GM21447 (cell line): ENCODE data around the gene KY.
"Not testable (repeated sequence)": the region's sequence is repeated elsewhere in the genome, so short reads cannot be mapped to it uniquely, and the experiment has no call there.

Source experiments
- ATAC-seq: cut with Tn5 transposase; IDR thresholded peaks from one replicate; pipeline ENCODE4 v1.9.1; 2021; ENCODE audit not compliant: unreplicated experiment

The KY gene

DNA sequence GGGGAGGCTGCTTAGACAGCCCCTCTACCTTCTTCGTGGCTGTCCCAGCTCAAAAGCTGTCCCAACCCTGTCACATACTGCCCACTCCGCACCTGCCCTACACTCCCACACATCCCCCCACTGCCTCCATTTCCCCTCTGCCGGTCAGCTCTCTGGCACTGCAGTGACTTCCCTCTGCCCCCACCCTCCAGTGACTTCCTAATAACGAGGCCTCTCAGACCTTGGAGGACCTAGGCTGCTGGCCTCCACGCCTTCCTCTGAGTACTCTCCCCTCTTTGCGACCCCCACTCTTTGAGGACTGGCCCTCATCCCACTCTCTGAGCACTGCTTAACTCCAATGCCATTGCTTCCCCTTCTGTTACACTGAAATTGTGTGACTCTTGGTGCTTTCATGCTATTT is 45.3 kb downstream of the KY start:
- ATAC-seq, result no peak

DNA sequence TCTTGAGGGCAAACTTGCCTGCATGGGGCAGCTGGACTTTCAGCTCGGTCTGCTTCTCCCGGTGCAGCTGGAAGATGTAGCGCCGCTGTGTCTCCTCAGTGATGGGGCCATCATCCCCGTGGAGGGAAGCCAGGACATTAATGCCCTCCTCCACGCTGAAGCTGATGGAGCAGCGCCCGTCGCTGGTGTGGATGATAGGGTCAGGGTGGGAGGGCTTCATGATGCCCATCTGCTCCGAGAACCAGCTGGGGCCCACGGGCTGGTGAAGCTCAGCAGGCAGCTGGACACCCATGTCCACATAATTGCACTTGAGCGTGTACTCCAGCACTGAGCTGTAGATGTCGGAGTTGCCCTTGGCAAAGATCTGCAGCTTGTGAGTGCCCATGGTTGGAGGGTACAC is 46.9 kb downstream of the KY start:
- no peak for ATAC-seq

DNA sequence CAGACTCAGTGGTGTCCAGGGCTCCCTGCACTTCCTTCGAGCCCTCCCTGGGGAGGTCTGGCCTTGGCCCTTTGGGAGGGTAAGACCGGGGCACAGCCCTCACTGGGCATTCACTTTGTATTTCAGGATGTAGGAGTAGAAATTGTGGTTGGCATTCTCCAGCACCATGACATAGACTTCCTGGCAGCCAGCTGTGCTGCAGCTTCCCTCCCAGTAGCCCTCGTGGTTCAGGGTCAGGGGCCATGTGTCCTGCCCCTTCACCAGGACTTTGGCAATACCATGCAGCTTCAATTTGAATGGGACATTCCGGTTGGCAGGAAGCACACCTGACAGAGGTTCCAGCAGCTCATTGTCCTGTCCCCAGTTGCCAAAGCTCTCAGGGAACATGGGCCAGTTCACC is 47.3 kb downstream of the KY start:
- no peak for ATAC-seq

DNA sequence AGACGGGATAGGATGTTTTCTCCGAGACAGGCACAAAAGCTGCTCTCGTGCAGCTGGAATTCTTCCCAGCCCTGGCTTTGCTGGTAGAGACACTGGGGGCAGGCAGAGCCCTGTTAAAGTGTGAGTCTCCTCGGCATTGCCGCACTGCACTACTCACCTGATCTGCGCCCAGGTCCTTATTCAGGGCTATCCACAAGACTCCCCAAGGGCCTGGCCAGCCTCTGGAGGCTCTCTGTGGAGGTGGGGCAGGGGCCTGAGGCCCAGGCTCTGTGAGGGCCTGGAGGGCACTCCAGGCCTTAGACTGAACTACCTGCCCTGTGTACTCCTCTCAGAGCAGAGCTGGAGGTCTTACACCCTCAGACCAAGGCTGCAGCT is 48.4 kb downstream of the KY start:
- ATAC-seq, result no peak

DNA sequence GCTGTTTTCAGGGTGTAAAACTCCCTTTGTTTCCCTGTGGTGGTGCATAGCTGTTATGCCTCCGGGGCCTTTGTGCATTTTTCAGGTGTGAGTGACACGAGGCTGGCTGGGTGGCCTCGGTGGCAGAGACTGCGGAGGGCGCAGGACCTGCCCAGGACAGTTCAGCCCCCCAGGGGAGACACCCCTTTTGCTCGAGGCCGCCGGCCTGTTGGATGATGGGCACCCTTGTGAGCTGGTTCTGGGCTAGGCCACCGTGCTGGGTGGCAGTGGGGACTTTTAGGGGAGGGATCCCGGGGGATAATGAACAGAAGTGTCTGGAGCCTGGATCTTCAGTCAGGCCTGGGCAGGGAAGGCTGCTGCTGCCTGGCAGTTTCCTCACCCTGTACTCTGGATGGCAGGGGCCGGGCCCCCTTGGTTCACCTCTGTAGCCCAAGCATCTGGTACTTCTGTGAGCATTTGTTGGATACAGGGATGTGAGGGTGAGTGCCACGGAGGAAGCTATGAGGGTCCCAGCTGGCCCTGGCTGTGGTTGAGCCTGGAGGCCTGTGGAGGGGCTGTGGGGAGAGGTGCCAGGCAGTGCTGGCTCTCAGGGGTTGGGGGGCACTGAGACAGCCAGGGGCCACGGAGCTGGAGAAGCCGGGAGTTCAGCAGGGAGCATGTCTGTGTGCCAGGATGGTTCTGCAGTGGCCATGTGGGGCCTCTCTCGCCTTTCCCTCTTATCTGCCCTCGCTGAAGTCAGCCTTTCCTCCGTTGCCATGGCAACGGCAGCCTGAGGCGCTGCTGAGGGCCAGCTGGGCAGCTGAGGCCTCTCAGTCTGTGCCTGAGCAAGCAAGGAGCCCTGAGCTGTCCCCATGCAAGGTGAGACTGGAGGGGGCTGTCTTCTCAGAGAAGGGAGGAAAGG is 49.0 kb downstream of the KY start:
- ATAC-seq, result no peak

DNA sequence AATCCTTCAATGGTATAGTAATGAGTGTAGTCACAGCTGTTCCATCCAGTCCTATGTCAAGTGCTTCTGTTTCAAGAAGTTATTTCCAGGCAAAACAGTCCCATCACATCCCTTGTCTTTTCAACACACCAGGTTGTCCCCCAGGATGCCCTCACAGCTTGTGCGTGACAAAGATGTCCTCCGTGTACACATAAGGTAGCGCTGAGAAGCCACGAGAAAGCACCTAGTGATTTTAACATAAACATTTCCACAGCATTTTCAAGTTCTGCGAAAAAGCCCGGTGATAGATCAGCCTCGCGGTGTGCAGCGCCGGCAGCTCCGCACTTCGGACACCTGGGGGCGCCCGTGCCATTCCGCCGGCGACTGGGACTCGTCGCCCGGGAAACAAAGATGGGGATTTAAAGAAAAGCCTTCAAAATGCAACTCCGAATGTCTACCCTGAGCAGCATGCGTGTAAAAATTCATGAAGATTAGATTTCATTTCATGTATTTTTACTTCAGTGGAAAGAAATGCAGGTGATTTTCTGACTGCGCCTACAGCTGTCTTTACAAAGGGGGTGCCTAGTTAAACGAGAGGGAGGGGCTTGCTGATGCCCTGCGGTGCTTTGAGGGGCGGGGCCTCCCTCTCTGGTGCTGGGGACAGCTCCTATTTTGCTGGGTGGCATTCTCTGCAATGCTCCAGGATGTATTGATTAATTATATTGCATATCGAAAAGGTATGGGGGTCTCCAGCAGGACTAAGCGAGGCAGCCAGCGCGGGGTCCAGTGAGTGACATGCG is 49.9 kb downstream of the KY start:
- peak; percentile 65 for ATAC-seq

DNA sequence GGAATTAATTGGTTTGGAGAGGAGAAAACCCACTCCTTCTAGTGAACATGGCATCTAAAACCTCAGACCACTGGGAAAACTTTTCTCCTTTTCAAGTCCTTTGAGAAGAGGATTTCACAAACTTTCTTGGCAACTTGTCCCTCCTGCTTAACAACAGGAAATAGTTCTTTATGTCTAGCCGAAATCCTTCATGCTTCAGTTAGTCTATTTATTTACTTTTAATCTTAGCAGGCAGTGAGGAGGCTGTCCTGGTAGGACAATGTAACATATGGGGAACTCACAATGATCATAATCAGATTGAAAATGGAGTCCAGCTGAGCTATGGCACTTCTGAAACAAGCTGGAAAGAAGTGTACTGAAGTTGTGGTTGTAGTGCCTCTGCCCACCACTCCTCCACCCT is 50.6 kb downstream of the KY start:
- ATAC-seq, result peak; percentile 16

DNA sequence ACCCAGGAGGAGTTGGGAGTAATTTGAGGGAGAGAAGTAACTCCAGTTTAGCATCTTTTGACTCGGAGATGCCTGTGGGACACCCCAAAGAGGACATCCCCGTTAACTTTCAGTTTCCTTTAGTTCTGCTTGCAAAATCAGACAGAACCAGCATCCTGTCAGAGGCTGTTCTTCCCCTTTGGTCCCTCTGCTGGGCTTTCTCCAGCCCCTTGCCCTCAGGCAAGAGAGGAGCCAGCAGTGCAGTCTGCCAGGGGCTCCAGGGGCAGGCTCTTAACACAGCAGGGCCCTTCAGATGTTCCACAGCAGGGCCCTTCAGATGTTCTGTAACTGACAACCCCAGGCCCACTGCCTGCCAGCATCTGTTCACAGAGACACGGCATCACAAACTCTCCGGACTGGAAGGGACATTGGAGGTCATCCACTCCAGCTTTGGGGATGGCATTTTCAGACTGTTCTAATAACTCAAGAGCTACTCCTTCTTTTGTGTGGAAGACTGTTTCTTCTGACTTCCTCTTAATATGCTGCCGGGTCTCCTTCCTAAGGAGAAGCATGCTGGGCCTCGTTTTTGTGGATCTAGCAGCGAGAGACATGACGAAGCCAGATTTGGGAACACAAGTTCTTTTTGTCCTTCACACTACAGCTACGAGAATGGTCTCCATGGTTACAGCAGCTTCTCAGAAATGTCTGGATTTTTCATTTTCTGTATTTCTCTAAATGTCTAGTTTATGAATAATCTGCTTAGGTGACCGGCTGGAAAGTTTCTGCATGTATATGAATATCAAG is 51.9 kb downstream of the KY start:
- ATAC-seq, result no peak

DNA sequence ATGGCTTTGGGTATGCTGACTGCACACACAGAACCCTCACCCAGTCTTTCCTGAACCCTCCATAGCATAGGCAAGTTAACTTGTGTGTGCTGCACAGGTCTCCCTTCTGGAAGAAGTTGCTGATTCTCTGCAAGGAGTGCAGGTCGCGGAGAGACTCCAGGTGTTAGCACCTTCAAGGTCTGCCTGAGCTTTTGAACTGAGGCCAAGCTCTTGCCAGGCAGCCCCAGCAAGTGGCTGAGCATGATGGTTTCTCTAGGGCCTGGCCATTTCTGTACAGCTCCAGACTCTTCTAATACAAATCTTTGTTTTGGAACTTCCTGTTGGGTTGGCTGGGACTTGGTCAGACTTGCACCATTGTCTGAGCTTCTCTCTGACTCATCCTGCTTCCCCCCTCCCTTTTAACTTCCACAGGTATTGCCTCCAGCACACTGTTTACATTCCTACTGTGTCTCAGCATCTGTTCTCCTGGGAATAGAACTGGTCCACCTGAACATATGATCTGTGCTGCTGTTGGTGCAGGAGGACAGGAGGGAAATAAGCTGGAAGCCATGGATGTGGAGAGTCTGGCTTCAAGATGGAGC is 53.3 kb downstream of the KY start:
- no peak for ATAC-seq

DNA sequence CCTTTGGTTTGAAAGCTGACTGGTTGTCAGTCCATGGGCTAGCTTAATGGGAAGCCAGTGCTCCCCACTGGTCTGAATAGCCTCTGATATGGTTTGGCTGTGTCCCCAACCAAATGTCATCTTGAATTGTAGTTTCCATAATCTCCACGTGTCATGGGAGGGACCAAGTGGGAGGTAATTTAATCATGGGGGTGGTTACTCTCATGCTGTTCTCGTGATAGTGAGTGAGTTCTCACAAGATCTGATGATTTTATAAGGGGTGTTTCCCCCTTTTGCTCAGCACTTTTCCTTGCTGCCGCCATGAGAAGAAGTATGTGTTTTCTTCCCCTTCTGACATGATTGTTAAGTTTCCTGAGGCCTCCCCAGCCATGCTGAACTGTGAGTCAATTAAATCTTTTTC is 55.8 kb downstream of the KY start:
- ATAC-seq, result not testable (repeated sequence)

DNA sequence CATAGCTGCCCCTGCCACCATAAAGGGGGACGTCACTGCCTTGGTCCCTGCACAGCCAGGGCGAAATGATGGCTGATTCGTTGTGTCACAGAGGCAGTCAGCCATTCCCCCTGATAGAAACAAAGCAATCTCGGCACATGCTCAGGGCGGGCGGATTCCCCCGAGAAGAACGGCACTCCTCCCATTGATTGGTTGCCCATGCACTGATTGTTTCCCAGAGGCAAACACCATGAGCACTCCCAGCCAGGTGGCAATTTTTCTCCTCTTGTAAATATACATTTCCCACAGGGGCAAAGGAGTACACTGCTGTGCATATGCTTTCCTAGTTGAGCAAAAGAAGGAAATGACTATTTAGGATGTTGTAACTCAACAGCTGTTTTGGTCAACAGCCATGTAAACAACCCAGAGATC is 56.5 kb downstream of the KY start:
- ATAC-seq, result no peak

DNA sequence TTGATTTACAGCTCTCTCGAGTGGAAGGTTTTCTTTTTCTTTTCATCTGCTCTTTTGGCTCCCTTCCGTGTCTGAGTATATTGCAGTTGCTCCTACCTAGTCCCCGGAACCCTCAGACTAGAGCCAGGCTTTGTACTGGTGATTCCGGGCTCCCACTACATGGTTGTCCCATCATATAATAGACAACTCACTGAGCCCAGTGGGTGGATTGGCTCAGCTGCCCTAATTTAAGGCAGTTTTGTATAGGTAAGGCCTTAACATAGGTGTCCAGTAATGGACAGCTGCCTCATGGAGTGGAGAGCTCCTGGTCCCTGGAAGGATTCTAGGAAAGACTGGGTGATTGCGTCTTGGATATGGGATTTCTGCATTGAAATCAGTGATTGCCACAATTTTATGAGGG is 58.0 kb downstream of the KY start:
- ATAC-seq, result no peak

DNA sequence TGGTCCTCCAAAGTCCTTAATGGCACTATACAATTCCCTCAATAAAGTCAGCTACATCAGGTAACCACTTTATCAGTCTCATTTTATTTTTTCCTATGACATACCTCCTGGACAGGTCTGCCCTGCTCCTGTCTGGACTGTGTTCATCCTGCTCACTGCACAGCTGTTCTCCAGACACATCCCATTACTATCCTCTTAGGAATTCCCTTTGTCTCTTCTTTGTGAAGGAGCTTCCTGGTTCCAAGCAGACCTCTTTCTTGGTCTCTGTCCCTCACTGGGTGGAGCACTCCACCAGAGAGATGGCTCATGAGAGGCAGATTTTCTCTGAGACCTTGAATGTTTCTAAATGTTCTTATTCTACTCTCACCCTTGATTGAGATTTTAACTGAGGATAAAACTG is 60.1 kb downstream of the KY start:
- no peak for ATAC-seq

DNA sequence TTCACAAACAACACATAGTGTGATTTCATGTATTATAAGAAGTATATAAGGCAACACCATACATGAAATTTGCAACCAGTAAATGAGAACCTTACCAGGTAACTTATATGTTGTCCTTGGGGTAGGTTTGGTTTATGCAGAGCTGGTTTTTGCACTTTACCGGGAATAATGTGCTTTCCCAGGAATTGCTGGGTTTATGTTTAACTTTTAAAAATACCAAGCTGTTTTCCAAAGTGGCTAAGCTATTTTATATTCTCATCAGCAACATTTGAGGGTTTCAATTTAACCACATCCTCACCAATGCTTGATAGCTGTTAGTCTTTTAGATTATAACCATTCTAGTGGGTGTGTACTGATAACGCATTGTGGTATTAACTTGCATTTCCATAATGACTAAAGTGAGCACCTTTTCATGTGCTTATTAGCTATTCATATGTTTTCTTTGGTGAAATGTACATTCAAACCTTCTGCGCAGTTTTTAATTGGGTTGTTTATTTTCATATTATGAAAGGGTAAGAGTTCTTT is 71.6 kb downstream of the KY start:
- no peak for ATAC-seq

DNA sequence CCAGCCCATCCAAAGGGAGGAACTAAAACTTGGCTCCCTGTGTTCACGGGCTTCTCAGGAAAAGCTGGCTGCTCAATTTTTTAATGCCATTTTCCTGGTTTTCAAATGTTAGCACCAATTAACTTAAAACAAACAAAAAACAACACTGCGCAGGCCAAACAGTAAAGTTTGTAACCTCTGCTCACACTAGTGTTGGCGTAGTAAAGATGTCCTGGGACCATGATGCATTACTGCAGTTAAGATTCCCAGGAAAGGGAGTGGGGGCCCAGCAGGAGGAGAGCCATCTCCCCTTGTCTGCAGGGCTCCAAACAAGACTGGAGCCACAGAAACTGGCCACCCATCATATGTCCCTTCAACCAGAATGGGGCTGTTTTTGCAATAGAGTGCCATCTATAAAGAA is 74.0 kb downstream of the KY start:
- ATAC-seq, result no peak

DNA sequence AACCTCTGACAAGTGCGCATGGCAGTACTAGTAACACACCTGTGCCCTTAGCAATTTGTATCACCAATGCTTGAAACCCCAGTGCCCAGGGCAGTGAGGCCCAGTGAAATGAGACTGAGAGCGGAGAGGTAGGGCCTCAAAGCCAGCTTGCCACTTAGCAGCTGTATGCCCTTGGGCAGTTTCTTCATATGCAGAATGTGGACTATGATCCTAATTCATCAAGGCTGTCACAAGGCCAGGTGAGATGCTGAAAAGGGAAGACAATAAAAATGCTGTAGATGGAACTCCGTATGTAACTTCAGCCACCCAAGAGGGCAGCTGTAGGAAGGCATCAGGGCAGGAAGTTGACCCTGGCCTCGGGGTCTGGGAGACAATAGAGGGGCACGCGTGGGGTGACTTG is 74.4 kb downstream of the KY start:
- ATAC-seq, result no peak

DNA sequence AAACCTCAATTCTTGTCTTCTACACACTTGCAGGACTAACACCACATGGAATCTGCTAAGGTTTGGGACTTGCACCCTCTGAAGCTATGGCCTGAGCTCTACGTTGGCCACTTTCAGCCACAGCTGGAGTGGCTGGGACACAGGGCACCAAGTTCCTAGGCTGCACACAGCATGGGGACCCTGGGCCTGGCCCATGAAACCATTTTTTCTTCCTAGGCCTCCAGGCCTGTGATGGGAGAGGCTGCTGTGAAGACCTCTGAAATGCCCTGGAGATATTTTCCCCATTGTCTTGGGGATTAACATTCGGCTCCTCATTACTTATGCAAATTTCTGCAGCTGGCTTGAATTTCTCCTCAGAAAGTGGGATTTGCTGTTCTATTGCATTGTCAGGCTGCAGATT is 80.9 kb downstream of the KY start:
- not testable (repeated sequence) for ATAC-seq

DNA sequence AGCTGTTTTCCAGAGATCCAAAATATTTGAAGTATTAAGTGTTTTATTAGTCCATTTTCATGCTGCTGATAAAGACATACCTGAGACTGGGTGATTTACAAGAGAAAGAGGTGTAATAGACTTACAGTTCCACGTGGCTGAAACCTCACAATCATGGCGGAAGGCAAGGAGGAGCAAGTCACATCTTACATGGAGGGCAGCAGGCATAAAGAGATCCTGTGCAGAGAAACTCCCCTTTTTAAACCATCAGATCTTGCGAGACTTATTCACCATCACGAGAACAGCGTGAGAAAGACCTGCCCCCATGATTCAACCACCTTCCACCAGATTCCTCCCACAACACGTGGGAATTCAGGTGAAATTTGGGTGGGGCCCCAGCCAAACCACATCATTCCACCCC is 82.0 kb downstream of the KY start:
- no peak for ATAC-seq

DNA sequence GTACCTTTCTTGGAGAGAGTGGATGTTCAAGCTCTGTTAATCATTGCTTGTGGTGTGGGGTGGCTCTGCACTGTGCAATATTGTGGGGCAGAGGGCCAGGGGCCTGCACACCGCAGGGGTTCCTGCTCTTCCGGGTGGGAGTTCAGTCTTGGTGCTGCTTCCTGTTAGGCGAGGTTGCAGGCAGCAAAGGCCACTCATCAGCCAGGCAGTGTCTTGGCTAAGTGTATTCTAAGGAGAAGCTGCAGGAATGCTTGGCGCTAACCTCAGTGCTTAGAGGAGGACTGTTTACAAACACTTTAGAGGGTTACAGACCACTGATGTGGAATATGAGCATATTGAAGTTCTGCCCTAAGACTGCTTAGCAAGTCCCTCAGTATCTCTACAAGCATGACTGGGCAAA is 83.2 kb downstream of the KY start:
- ATAC-seq, result no peak

DNA sequence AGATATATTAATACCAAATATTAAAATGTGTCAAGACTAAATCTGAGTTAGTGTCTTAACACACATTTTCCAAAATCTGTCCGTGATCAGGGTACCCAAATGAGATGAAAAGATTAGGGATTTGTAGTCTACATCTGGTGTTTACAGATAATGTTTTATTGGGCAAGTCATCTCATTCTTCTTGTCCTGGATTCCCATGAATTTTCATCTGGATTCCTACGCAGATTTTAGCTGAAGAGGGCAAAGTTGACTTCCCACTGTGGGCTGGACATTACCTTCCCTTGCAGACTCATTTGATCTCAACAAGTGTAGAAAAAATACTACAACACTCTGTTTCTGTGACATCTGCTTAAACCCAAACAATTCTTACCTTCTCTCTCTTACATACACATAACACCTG is 85.8 kb downstream of the KY start:
- ATAC-seq, result no peak

DNA sequence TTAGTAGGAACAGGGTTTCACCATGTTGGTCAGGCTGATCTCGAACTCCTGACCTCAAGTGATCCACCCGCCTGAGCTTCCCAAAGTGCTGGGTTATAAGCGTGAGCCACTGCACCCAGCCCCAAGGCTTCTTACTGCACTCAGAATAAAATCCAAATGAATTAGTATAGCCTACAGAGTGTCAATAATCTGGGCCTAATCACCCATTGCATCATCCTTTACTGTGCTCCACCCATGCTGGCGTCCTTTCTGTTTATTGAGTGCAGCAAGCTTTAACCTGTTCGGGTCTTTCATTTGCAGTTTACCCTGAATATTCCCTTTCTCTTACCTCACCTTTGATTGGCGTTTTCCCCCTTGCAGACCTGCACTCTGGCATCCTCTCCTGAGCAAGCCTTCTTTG is 87.2 kb downstream of the KY start:
- ATAC-seq, result no peak
